Sigmoid colon (tissue), 4 donors: ENCODE measurements around the gene METTL18.

ENCODE experiments used
- POLR2A ChIP-seq, 2 donors: fragments of 450-650 bp; IDR thresholded peaks; one replicate each; pipeline ENCODE4 v1.6.1; 2016; ENCODE audit warnings: antibody characterized with exemption in 2 of 2, mild to moderate bottlenecking in 2 of 2, moderate library complexity in 2 of 2
- POLR2AphosphoS5 ChIP-seq, 4 donors: sonication (generic); formaldehyde crosslinking; IDR thresholded peaks; one replicate each; pipeline ENCODE4 v1.6.1; 2017; ENCODE audit warnings: antibody characterized with exemption in 4 of 4
- TF ChIP-seq, protein P1 (sequence below), 4 experiments: fragments of 450-650 bp in 3 of 4; fragments of 200-600 bp in 1 of 4; IDR thresholded peaks; one replicate each; pipeline ENCODE4 v1.5.1; 2016 to 2019; ENCODE audit warnings: antibody characterized with exemption in 4 of 4, mild to moderate bottlenecking in 3 of 4, moderate library complexity in 2 of 4

DNA sequence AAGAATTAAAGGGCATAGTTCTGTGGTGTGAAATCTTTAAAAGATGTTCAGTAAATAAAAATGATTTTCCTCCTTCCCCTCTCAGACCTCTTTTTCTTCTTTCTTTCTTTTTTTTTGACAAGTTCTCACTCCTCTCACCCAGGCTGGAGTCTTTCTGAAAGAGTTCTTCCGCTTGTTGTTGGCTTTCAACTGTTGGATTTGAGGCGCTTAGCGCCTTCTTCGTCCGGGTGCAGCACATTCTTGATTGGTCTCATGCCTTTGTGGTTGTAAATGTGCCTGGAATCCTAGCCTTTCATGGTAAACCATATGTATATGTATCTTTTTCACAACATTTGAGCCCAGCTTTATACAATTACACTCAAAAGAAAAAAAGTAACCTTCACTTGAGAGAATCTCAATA, 980 bp upstream of the METTL18 start:
- TF ChIP-seq, protein P1, sequence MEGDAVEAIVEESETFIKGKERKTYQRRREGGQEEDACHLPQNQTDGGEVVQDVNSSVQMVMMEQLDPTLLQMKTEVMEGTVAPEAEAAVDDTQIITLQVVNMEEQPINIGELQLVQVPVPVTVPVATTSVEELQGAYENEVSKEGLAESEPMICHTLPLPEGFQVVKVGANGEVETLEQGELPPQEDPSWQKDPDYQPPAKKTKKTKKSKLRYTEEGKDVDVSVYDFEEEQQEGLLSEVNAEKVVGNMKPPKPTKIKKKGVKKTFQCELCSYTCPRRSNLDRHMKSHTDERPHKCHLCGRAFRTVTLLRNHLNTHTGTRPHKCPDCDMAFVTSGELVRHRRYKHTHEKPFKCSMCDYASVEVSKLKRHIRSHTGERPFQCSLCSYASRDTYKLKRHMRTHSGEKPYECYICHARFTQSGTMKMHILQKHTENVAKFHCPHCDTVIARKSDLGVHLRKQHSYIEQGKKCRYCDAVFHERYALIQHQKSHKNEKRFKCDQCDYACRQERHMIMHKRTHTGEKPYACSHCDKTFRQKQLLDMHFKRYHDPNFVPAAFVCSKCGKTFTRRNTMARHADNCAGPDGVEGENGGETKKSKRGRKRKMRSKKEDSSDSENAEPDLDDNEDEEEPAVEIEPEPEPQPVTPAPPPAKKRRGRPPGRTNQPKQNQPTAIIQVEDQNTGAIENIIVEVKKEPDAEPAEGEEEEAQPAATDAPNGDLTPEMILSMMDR (IDR thresholded peaks at IDR 0.05): no peak
- TF ChIP-seq POLR2AphosphoS5 (IDR thresholded peaks at IDR 0.05): no peak
- TF ChIP-seq POLR2A (IDR thresholded peaks at IDR 0.05): no peak
